ENCODE results near the gene MIDN. TPM values are rescaled to one million over a fixed set of nuclear protein-coding genes. Genes with fewer than 3 reads are reported as not detected.

The MIDN gene
- polyA plus RNA-seq, 1 donor from 2014 or later: 24.8 TPM

DNA sequence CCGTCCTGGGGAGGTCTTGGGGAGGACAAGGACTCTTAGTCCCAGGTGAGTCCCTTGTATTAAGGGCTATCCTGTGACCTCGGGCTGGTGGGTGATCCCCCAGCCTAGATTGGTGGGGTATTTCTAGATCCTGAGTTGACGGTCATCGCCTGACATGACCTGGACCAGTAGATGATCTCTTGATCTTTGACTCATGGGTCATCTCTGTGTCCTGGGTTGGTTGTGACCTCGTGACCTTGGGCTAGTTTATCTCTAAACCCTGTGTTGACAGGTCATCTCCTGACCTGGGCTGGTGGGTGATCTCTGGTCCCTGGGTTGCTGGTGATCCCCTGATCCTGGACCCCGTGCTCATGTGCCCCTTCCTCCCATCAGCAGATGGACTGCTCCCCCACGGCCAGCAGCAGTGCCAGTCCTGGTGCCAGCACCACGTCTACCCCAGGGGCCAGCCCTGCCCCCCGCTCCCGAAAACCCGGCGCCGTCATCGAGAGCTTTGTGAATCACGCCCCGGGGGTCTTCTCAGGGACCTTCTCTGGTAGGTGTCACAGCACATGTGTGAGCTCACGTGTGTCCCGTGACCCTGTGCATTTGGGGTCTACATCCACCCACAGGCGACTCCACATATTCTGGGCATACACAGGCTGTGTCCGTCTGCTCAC lies 6.3 kb downstream of the MIDN start:
- no peak overlapping the region for H2AFZ ChIP-seq (ENCODE audit: low read depth, low read length)
- H3K27ac ChIP-seq (ENCODE audit: low read length): no peak overlapping the region
- no peaks in the 10 kb centered on the region for H3K9me3 ChIP-seq (ENCODE audit: low read length)
- H3K36me3 ChIP-seq (ENCODE audit: insufficient read depth, low read length): no peaks in the 10 kb centered on the region
- TF ChIP-seq EZH2 (IDR thresholded peaks at IDR 0.05; ENCODE audit: borderline replicate concordance, insufficient read depth, low read length, poor library complexity, severe bottlenecking): no peak
- TF ChIP-seq POLR2AphosphoS5 (IDR thresholded peaks at IDR 0.05): peak; percentile 13
- H3K9ac ChIP-seq (ENCODE audit: low read length): no peak overlapping the region
- no peaks in the 10 kb centered on the region for H3F3A ChIP-seq (ENCODE audit: insufficient read depth, low read length, poor library complexity, severe bottlenecking)
- no peak overlapping the region for H3K4me3 ChIP-seq (ENCODE audit: low read length)
- no peak overlapping the region for H3K4me2 ChIP-seq (ENCODE audit: low read length)
- H3K79me2 ChIP-seq (replicated peaks; ENCODE audit: insufficient read depth, low read length): peaks cover 70% of the 10 kb centered on the region
- no peaks in the 10 kb centered on the region for H3K27me3 ChIP-seq (ENCODE audit: insufficient read depth, low read depth, low read length)
- H4K20me1 ChIP-seq (ENCODE audit: insufficient read depth): peaks cover 4% of the 10 kb centered on the region
- no peaks in the 10 kb centered on the region for H3K9me2 ChIP-seq (ENCODE audit: insufficient read depth, low read length)

DNA sequence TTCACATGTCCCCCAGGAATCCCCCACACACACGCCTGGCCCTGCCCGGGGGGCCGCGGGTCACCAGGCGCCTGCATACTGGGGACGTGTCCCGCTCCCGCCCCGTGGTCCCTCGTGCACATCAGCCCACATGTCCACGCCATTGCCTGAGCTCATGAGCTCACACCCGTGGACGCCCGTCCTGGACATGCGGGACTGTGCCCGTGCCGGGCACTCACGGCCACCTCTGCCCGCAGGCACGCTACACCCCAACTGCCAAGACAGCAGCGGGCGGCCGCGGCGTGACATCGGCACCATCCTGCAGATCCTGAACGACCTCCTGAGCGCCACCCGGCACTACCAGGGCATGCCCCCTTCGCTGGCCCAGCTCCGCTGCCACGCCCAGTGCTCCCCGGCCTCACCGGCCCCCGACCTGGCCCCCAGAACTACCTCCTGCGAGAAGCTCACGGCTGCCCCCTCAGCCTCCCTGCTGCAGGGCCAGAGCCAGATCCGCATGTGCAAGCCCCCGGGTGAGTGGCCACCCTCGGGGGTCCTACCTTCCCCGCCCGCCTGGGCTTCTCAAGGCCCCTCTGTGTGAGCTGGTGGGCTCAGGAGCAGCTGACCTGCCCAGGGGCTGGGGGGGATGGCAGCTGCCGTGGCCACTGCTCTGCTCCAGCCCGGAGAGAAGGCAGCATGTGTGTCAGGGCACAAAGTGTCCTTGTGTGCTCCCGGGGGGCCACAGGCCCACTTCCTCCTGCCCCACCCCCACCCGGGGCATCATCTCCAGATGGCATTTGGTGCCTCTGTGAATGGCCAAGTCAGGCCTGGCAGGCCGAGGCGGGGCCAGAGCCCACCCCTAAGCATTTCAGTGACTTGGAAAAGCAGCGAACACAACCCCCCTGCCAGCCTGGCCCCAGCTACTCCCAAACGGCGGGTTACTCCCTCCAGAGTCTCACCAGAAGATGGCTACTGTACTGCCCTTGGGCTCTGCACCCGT lies 7.1 kb downstream of the MIDN start:
- no peaks in the 10 kb centered on the region for H3F3A ChIP-seq (ENCODE audit: insufficient read depth, low read length, poor library complexity, severe bottlenecking)
- H3K36me3 ChIP-seq (ENCODE audit: insufficient read depth, low read length): no peaks in the 10 kb centered on the region
- peaks cover 4% of the 10 kb centered on the region for H4K20me1 ChIP-seq (ENCODE audit: insufficient read depth)
- no peaks in the 10 kb centered on the region for H3K27me3 ChIP-seq (ENCODE audit: insufficient read depth, low read depth, low read length)
- no peak for TF ChIP-seq MXI1 (conservative IDR thresholded peaks at IDR 0.05; ENCODE audit: poor library complexity, severe bottlenecking)
- no peak for TF ChIP-seq EP300 (conservative IDR thresholded peaks at IDR 0.05; ENCODE audit: poor library complexity, severe bottlenecking)
- no peak for TF ChIP-seq POLR2AphosphoS5 (IDR thresholded peaks at IDR 0.05)
- TF ChIP-seq, protein P1, sequence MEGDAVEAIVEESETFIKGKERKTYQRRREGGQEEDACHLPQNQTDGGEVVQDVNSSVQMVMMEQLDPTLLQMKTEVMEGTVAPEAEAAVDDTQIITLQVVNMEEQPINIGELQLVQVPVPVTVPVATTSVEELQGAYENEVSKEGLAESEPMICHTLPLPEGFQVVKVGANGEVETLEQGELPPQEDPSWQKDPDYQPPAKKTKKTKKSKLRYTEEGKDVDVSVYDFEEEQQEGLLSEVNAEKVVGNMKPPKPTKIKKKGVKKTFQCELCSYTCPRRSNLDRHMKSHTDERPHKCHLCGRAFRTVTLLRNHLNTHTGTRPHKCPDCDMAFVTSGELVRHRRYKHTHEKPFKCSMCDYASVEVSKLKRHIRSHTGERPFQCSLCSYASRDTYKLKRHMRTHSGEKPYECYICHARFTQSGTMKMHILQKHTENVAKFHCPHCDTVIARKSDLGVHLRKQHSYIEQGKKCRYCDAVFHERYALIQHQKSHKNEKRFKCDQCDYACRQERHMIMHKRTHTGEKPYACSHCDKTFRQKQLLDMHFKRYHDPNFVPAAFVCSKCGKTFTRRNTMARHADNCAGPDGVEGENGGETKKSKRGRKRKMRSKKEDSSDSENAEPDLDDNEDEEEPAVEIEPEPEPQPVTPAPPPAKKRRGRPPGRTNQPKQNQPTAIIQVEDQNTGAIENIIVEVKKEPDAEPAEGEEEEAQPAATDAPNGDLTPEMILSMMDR (IDR thresholded peaks at IDR 0.05; ENCODE audit: poor library complexity, severe bottlenecking): no peak
- no peak for TF ChIP-seq RAD21 (conservative IDR thresholded peaks at IDR 0.05)
- TF ChIP-seq SMC3 (conservative IDR thresholded peaks at IDR 0.05; ENCODE audit: poor library complexity): no peak
- no peak for TF ChIP-seq TAF1 (IDR thresholded peaks at IDR 0.05; ENCODE audit: low read depth)
- no peak for TF ChIP-seq EZH2 (IDR thresholded peaks at IDR 0.05; ENCODE audit: borderline replicate concordance, insufficient read depth, low read length, poor library complexity, severe bottlenecking)
- TF ChIP-seq, protein P2, sequence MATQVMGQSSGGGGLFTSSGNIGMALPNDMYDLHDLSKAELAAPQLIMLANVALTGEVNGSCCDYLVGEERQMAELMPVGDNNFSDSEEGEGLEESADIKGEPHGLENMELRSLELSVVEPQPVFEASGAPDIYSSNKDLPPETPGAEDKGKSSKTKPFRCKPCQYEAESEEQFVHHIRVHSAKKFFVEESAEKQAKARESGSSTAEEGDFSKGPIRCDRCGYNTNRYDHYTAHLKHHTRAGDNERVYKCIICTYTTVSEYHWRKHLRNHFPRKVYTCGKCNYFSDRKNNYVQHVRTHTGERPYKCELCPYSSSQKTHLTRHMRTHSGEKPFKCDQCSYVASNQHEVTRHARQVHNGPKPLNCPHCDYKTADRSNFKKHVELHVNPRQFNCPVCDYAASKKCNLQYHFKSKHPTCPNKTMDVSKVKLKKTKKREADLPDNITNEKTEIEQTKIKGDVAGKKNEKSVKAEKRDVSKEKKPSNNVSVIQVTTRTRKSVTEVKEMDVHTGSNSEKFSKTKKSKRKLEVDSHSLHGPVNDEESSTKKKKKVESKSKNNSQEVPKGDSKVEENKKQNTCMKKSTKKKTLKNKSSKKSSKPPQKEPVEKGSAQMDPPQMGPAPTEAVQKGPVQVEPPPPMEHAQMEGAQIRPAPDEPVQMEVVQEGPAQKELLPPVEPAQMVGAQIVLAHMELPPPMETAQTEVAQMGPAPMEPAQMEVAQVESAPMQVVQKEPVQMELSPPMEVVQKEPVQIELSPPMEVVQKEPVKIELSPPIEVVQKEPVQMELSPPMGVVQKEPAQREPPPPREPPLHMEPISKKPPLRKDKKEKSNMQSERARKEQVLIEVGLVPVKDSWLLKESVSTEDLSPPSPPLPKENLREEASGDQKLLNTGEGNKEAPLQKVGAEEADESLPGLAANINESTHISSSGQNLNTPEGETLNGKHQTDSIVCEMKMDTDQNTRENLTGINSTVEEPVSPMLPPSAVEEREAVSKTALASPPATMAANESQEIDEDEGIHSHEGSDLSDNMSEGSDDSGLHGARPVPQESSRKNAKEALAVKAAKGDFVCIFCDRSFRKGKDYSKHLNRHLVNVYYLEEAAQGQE (IDR thresholded peaks at IDR 0.05; ENCODE audit: borderline replicate concordance): no peak
- no peak overlapping the region for H3K4me3 ChIP-seq (ENCODE audit: low read length)
- no peaks in the 10 kb centered on the region for H3K9me2 ChIP-seq (ENCODE audit: insufficient read depth, low read length)
- H3K79me2 ChIP-seq (replicated peaks; ENCODE audit: insufficient read depth, low read length): peaks cover 75% of the 10 kb centered on the region
- H3K4me2 ChIP-seq (ENCODE audit: low read length): no peak overlapping the region
- H2AFZ ChIP-seq (ENCODE audit: low read depth, low read length): no peak overlapping the region
- no peak overlapping the region for H3K9ac ChIP-seq (ENCODE audit: low read length)
- no peaks in the 10 kb centered on the region for H3K9me3 ChIP-seq (ENCODE audit: low read length)
- H3K27ac ChIP-seq (ENCODE audit: low read length): no peak overlapping the region
